Stimulated activated CD8-positive, alpha-beta memory T cell treated with anti-CD3 and anti-CD28 coated beads, Interleukin-7, amount 100 ng/mL, for 24 hours (primary cell): ENCODE measurements around the gene E2F8.
"Not testable (repeated sequence)": the region's sequence is repeated elsewhere in the genome, so short reads cannot be mapped to it uniquely, and the experiment has no call there.

ENCODE experiments used
- DNase-seq: peaks from one replicate; pipeline ENCODE4 v3.0.0-alpha.2; 2020; ENCODE audit warnings: low read depth

Gene E2F8, protein sequence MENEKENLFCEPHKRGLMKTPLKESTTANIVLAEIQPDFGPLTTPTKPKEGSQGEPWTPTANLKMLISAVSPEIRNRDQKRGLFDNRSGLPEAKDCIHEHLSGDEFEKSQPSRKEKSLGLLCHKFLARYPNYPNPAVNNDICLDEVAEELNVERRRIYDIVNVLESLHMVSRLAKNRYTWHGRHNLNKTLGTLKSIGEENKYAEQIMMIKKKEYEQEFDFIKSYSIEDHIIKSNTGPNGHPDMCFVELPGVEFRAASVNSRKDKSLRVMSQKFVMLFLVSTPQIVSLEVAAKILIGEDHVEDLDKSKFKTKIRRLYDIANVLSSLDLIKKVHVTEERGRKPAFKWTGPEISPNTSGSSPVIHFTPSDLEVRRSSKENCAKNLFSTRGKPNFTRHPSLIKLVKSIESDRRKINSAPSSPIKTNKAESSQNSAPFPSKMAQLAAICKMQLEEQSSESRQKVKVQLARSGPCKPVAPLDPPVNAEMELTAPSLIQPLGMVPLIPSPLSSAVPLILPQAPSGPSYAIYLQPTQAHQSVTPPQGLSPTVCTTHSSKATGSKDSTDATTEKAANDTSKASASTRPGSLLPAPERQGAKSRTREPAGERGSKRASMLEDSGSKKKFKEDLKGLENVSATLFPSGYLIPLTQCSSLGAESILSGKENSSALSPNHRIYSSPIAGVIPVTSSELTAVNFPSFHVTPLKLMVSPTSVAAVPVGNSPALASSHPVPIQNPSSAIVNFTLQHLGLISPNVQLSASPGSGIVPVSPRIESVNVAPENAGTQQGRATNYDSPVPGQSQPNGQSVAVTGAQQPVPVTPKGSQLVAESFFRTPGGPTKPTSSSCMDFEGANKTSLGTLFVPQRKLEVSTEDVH

DNA sequence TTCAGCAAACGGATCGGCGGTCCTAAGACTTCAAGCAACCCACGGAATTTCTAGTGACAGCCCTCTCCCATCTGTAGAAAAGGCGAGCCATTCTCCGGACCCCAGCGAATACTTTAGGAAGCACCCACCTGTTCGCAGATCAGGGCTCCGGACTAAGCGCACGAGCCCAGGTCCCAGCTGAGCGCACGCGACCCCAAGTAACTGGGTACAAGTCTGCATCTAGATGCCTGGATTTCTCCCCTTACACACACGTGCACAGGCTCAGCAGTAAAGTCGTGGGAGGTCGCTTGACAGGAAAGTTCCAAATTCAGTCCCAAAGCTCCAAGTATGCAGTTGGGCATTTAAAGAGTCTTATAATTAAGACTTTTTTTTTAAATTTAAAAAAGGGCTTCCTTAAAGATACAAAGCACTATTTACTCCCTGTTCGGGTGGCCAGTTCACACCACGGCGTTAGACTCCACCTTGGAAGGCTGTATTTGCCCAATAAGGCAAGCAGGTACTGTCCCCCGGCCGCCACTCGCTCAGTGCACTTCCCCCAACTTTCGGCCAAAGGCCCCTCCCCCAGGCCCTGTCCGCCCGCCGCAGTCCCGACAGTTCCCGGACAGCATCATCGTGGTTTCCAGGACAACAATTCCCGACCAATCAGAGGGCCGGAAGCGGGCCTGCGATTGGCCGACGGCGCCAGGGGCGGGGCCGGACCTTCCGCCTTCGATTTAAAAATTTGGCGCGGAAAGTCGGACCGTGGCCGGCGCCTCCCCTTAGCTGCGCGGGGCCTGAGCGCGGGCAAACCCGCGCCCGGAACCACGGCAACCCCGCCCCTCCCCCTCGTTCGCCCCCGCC lies at the start of gene E2F8:
E2F8 (minus strand) TSS at position 526 of the 840 bp plus-strand sequence. CDS start 824 bp downstream, outside the sequence.
- DNase-seq: peak; percentile 69

DNA sequence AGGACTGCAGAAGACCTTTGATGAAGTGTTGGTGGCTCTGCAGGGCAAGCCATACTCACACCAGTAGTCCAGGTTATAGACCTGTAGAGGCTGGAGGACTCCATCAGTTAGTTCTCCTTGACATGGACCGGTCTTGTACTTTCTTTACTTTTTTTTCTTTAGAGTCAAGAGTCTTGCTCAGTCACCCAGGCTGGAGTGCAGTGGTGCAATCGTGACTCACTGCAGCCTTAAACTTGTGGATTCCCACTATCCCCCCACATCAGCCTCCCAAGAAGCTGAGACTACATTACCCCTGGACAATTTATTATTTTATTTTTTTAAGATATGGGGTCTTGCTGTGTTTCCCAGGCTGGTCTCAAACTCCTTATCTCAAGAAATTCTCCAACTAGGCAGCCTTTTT lies 49.6 kb upstream of the E2F8 start:
- no peak for DNase-seq

DNA sequence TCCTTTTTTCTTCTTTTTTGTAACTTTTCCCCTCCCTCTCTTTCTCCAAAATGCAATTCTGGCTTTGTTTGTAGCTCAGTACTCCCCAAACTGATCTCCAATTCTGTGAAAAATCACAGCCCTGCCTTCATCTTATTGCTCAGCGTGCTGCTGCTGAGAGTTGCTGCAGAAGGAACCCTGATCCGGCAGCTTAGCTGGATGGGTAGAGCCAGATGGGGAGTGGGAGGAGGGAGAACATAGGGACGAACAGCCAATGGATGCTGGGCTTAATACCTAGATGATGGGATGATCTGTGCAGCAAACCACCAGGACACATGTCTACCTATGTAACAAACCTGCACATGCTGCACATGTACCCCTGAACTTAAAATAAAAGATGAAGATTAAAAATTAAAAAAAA lies 47.5 kb upstream of the E2F8 start:
- DNase-seq: no peak

DNA sequence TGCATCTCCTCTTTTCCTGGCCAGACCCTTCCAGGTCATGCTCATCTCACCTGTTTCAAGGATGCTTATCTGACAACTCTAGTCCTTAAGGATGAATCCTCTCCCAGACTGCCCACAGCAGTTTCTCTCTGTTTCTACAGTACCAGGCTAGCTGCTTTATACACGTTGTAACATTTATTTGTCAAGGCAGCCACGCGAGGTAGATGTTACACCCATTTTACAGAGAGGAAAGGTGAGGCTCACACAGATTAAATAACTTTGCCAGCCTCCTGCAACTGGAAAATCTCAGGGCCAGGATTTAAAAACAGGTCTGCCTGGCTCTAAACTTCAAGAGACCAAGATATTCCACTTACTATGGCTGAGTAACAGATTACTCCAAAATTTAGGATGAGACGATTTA lies 45.7 kb upstream of the E2F8 start:
- no peak for DNase-seq

DNA sequence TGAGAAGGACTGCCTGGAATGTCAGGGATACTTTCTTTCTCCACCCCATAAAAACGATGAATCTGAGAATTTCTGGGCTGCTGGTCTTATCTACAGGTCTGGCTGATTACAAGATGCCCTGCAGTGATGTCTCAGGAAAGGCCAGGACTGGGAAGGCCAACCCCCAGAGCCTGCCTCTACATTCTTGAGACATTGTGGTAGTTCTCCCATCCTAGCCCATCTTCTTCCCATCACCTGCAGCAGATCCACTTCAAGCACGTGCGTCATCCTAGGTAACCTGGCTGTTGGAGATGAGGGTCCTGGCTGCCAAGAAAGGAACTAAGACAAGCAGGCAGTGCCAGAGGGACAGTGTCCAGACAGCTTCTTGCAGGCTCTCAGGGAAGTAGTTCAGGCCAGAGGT lies 44.1 kb upstream of the E2F8 start:
- no peak for DNase-seq

DNA sequence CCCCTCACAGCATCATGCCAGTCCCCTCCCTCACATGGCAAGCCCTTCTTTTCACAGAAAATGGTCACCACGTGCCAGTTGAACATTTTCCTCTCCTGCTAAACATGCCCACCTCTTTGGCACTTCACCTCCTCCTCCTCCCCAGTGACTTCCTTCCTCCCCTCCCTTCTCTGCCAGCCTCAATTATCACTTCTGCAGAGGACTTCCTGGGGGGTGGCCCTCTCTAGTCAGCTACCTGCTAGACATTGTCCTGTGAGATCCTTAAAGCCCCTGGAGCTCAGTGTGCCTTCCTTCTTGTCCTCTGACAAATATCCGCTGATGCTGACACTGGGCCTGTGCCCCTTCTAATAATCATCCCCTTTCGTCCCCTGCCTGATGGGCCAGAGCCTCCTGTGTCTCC lies 43.2 kb upstream of the E2F8 start:
- DNase-seq: no peak

DNA sequence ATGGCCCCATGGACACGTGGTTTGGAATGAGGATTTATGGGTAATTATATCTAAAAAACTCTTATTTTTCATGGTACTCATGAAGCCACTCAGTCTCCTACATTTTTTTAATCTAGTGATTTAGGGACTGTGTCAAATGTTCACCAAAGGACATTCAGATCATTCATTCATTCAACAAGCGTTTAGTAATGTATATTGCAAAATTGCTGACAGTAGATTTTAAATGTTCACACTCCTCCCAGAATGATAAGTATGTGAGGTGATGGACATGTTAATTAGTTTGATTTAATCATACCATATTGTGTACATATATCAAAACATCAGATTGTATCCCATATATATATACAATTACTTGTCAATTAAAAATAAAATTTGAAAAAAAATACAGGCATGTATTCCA lies 40.8 kb upstream of the E2F8 start:
- DNase-seq: no peak

DNA sequence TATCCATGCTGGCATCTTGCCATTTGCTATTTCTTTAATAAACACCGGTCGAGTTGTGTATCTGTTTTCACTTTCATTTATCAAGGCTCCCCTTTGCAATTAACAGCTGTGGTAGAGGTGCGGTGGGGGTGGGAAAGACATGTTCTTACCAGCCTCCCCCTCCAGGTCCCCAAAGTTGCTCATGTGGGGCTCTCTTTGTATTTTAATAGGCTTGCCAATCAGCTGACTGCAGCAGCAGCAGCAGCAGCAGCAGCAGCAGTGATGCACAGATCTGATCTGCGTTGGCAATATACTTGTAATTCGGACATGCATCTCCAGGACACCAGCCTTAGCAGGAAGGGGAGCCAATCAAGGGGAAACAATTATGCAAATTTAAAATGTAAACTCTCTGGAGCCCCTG lies 40.3 kb upstream of the E2F8 start:
- DNase-seq: no peak

DNA sequence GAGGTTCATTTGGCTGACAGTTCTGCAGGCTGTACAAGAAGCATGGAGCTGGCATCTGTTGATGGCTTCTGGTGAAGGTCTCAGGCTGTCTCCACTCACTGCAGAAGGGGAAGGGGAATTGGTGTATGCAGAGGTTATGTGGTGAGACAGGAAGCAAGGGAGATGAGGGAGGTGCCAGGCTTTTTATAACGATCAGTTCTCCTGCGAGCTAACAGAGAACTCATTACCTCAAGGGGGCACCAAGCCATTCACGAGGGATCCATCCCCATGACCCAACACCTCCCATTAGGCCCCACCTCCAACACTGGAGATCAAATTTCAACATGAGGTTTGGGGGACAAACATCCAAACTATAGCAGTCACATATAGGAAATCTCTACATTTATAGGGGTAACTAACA lies 38.7 kb upstream of the E2F8 start:
- no peak for DNase-seq

DNA sequence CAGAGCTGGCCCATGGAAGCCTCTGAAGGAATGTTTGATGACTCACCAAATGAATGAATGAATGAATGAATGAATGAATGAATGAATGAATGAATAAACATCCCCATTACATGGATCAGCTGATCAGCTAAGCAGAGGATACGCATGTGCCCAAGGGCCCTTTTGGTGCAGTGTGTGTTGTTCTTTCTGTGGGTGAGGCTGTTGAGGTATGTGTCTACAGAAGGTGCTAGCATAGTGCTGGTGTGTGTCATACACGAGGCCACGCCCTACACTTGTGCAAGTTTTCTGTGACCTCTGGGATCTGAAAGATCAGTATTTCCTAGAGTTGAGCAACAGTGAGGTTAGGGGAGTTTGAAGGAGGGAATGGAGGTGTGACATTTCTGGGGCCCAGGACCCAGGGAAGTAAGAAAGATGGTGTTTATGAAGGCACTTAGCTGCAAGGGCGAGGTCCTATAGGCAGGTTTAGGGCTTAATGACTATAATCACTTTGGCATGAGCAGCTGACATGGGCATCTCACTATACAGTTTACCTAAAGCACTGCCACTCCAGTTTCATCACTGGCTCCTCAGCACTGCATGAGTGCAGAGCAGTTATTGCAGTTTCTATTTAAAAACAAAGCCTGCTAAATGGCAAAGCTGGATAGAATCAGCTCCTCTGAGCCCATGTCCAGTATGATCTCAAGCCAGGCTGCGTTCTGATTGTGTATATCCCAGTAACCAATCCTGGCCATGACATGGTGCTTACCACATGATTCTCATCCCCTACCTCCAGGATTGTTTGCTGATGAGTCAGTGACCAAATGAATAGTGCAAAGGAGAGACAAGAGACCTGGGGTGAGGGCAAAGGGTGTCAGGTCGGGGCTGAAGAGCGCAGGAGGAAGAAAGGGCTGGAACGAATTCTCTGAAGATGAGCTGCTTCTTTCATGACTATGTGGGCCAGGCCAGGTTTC lies 36.4 kb upstream of the E2F8 start:
- no peak for DNase-seq

DNA sequence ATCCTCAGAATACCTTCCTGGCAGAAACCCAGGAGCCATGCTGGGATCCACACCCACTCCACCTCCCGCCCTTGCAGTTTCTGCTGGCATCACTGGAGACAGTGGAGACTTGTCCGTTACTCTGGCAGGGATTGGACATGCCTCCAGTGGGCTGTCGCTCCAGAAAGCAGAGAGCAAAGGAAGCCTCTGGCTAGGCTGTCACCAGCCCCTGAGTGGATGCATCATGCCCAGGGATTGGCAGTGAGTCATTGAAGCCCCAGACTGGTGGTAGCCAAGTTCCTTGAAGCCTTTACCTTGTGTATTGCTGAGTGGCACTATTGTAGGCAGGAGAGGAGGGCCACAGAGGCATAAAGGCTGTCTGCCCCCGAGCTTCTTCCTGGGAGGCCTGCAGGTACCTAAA lies 34.8 kb upstream of the E2F8 start:
- DNase-seq: no peak

DNA sequence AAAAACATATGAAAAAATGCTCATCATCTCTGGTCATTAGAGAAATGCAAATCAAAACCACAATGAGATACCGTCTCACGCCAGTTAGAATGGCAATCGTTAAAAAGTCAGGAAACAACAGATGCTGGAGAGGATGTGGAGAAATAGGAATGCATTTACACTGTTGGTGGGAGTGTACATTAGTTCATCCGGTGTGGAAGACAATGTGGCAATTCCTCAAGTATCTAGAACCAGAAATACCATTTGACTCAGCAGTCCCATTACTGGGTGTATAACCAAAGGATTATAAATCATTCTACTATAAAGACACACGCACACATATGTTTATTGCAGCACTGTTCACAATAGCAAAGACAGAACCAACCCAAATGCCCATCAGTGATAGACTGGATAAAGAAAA lies 32.5 kb upstream of the E2F8 start:
- DNase-seq: not testable (repeated sequence)

DNA sequence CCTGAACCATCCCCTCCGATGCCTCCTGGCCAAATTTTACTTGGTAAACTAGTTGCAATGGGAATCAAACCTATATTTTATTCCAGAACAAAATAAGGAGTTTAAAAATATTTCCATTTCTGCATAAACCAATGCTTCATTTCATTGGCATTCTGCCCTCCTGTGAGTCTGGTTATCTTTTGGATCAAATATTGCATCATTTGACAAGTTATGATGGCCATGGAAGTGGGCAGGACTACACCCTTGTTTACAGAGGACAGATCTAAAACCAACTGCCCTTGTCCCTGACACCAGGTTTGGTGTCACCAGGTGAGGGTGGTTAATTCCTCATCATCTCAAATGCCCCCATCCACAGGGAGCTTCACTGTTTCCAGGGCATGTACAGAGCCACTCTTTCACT lies 28.2 kb upstream of the E2F8 start:
- DNase-seq: no peak

DNA sequence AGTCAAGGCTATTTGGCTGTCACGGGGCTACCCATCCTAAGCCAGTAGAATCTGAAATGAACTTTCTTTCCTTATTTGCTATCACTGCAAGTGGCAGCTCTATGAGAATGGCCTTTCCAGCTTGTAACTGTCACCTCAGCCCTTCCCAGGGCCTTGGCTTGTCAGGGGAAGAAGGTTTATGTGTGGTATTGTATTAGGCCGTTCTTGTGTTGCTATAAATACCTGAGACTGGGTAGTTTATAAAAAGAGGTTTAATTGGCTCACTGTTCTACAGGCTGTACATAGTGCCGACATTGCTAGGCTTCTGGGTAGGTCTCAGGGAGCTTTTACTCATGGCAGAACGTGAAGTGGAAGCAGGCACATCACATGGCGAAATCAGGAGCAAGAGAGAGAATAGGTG lies 26.8 kb upstream of the E2F8 start:
- DNase-seq: no peak

DNA sequence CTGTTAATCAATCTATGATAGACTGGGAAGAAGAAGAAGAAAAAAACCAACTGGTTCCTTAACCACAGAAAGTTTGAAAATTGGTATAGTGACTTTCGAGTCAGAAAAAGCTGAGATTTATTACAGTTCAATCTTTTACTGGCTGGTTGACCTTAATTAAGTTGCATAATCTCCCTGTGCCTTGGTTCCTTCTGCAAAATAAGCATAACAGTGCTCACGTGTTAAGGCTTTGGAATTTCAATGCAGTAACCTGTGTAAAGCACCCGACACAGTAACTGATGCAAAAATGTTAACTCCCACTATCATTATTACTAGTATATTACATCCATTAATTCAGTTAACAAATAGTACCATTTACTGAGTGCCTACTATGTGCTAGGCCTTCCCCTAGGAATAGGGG lies 22.6 kb upstream of the E2F8 start:
- DNase-seq: no peak

DNA sequence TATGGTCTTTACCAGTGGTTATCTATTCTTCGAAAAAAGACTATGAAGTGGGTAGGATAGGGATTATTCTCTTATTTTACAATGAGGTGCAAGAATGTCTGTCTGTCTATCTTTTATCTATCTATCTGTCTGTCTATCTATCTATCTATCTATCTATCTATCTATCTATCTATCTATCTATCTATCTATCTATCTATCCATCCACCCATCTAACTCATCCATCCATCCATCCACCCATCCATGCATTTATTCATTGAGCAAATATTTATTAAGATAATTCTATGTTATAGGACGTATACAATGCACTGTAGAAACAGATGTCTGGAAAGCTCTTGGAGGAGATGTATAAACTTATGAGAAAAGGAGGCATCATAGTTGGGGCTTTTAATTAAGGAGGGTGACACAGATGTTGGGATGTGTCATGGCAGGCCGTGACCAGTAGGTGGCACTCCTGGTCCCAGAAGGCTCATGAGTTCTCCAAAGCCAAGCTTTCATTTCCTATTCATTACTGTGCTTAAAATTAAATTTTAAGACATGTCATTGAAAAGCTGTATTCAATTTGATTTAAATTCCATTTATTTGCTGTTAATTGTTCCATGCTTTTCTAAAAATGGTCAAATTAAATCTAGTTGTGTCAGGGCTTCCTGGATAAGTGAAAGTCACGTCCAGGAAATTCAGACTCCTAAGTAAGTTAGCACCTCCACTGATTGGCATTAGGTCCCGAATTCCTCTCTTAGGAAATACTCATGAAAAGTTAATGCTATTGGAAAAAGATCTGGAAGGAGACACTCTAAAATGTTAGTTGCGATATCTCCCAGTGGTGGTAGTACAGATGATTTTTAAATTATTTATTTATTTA lies 19.0 kb upstream of the E2F8 start:
- peak; percentile 48 for DNase-seq

DNA sequence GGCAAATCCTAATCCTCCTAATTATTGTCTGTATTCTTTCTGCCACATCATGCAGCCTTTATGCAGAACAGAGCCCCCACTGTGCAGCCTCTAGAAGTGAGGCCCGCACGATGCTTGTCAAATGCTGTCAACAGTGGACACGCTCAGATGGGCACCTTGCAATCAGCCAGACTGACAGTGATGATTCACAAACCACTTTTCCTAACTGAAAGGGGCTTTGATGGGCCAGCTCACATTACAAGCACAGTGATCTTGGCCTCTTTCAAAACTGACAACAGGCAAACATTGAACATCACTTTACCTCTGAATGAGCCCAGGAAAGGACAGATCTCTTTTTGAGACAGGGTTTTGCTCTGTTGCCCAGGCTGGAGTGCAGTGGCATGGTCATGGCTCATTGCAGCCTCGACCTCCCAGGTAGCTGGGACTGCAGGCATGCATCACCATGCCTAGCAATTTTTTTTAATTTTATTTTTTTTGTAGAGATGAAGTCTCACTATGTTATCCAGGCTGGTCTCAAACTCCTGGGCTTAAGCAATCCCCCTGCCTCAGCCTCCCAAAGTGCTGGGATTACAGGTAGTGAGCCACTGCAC lies 18.0 kb upstream of the E2F8 start:
- no peak for DNase-seq

DNA sequence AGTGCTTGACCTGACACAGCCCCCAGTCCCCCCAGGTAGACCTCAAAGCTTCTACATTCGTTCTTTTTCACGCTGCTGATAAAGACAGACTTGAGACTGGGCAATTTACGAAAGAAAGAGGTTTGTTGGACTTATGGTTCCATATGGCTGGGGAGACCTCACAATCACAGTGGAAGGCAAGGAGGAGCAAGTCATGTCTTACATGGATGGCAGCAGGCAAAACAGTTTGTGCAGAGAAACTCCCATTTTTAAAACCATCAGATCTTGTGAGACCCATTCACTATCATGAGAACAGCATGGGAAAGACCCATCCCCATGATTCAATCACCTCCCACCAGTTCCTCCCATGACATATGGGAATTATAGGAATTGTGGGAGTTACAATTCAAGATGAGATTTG lies 13.7 kb upstream of the E2F8 start:
- not testable (repeated sequence) for DNase-seq

DNA sequence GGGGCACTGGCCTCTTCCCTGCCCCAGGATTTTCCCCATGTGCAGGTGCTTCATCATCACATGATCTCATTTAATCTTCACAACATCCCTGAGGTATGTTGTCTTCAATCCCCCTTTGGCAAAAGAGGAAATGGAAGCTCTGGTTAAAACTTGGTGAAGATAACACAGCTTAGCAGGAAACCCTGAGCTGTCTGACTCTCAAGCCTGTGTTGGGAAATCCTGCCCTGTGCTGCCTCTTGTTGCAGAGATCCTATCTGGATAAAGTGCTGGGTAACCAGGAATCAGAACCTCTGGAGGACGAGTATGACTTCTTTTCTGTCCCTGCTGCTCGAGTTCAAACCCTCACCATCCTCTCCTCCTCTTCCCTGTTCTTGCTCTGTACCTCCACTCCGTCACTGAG lies 13.1 kb upstream of the E2F8 start:
- DNase-seq: no peak
